Measurements from ENCODE around the gene NR4A1.

Gene NR4A1

DNA sequence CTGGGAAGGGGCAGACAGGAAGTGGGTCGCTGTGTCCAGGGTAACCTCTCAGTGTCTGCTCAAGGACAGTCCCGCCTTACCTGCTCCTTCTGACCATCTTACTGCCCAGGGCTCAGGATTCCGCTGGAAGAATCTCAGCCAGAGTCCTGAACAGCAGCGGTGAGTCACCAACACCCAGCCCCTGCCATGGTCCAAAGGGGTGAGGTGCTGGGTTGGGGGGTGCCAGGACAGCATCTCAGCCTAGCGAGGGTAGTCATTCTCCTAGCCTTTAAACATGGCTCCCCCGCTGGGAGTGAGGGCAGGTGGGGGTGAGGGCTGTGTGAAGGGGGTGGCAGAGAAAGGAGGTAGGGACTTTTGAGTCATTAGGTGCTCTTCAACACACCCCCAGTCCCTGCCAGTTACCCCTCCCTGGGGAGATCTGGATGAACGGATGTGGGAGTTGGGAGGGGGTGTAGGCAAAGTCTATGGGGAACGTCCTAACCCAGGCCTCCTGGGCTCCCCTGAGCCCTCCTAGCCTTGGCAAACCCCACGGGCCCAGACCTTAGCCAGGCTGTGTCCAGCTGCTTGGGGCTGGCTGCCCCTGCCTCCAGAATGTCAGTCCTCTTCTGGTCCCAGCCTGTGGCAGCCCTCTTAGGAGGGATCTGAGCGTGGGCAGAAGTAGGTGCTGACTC lies 42.0 kb upstream of the NR4A1 start:
- H3K27me3 ChIP-seq (ENCODE audit: low read depth, low read length), result no peaks in the 10 kb centered on the region
- peak overlapping the region; percentile 27 to 71 for H3K4me3 ChIP-seq (ENCODE audit: low read depth in 1 of 2, low read length in 2 of 2)
- no peaks in the 10 kb centered on the region for H3K9me3 ChIP-seq (ENCODE audit: control insufficient read depth in 1 of 2, low read length in 2 of 2)
- H3K36me3 ChIP-seq (ENCODE audit: control insufficient read depth in 1 of 2, insufficient read depth in 2 of 2, low read length in 2 of 2), result peaks cover 6 to 8% of the 10 kb centered on the region in 2 donors
- peak overlapping the region; percentile 73 for H3K27ac ChIP-seq (ENCODE audit: low read length)
- peaks cover 0 to 38% of the 10 kb centered on the region in 2 donors for H3K4me1 ChIP-seq (ENCODE audit: control insufficient read depth in 1 of 2, insufficient read depth in 2 of 2, low read length in 2 of 2)

- peaks cover 8 to 9% of the 10 kb centered on the region in 2 donors for H3K36me3 ChIP-seq (ENCODE audit: control insufficient read depth in 1 of 2, insufficient read depth in 2 of 2, low read length in 2 of 2)
- H3K4me1 ChIP-seq (ENCODE audit: control insufficient read depth in 1 of 2, insufficient read depth in 2 of 2, low read length in 2 of 2), result peaks cover 0 to 38% of the 10 kb centered on the region in 2 donors
- H3K27me3 ChIP-seq (ENCODE audit: low read depth, low read length), result no peaks in the 10 kb centered on the region
- H3K4me3 ChIP-seq (ENCODE audit: low read depth in 1 of 2, low read length in 2 of 2), result no peak overlapping the region
- H3K9me3 ChIP-seq (ENCODE audit: control insufficient read depth in 1 of 2, low read length in 2 of 2), result no peaks in the 10 kb centered on the region
- peak overlapping the region; percentile 50 for H3K27ac ChIP-seq (ENCODE audit: low read length)
Measured at GRCh38 chr12:52010152-52010622, 41.1 kb upstream of the NR4A1 start.

DNA sequence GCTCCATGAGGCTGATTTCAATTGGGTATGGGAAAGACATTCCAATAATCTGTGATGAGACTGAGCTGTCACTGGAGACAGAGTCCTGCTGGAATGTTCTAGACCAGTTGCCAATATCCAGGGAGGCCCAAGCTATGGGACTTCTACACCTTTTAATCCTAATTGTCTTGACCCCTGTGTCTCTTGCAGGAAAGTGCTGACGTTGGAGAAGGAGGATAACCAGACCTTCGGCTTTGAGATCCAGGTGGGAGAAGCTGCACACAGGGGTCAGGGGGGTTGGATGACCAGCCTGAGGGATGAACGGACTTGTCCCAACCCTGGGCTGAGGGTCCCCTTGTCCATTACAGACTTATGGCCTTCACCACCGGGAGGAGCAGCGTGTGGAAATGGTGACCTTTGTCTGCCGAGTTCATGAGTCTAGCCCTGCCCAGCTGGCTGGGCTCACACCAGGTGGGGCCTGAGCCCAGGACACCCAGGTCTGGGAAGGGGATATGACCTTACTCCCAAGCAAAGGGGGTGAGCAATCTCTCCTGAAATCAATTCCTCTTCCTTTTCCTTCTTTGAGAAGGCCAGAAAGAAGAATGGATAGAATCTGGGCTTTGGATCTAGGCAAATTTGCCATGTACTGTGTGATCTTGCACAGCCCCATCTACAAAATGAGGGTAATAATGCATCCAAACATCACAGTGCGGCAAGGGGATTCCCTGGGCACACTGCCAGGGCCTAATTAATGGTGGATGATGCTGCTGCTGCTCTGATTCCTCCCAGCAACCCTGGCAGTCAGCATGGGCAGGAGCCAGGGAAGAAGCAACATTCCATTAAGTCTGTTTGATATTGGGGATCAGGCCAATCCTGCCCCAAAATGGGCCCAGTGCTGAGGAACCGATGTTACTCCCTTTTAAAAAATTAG lies 40.3 kb upstream of the NR4A1 start:
- Histone ChIP-seq H3K27me3 (ENCODE audit: low read depth, low read length) (no peaks in the 10 kb centered on the region), H3K4me3 (ENCODE audit: low read depth in 1 of 2, low read length in 2 of 2) (no peak overlapping the region), H3K27ac (ENCODE audit: low read length) (peak overlapping the region; percentile 50), H3K9me3 (ENCODE audit: control insufficient read depth in 1 of 2, low read length in 2 of 2) (no peaks in the 10 kb centered on the region), H3K36me3 (ENCODE audit: control insufficient read depth in 1 of 2, insufficient read depth in 2 of 2, low read length in 2 of 2) (peaks cover 8 to 9% of the 10 kb centered on the region in 2 donors), H3K4me1 (ENCODE audit: control insufficient read depth in 1 of 2, insufficient read depth in 2 of 2, low read length in 2 of 2) (peaks cover 0 to 38% of the 10 kb centered on the region in 2 donors)

GRCh38 chr12:52011602-52012214 lies 39.5 kb upstream of the NR4A1 start:
- H3K4me3 ChIP-seq (ENCODE audit: low read depth in 1 of 2, low read length in 2 of 2), result no peak overlapping the region
- H3K27ac ChIP-seq (ENCODE audit: low read length), result no peak overlapping the region
- no peaks in the 10 kb centered on the region for H3K27me3 ChIP-seq (ENCODE audit: low read depth, low read length)
- peaks cover 8 to 9% of the 10 kb centered on the region in 2 donors for H3K36me3 ChIP-seq (ENCODE audit: control insufficient read depth in 1 of 2, insufficient read depth in 2 of 2, low read length in 2 of 2)
- peaks cover 0 to 38% of the 10 kb centered on the region in 2 donors for H3K4me1 ChIP-seq (ENCODE audit: control insufficient read depth in 1 of 2, insufficient read depth in 2 of 2, low read length in 2 of 2)
- H3K9me3 ChIP-seq (ENCODE audit: control insufficient read depth in 1 of 2, low read length in 2 of 2), result no peaks in the 10 kb centered on the region

DNA sequence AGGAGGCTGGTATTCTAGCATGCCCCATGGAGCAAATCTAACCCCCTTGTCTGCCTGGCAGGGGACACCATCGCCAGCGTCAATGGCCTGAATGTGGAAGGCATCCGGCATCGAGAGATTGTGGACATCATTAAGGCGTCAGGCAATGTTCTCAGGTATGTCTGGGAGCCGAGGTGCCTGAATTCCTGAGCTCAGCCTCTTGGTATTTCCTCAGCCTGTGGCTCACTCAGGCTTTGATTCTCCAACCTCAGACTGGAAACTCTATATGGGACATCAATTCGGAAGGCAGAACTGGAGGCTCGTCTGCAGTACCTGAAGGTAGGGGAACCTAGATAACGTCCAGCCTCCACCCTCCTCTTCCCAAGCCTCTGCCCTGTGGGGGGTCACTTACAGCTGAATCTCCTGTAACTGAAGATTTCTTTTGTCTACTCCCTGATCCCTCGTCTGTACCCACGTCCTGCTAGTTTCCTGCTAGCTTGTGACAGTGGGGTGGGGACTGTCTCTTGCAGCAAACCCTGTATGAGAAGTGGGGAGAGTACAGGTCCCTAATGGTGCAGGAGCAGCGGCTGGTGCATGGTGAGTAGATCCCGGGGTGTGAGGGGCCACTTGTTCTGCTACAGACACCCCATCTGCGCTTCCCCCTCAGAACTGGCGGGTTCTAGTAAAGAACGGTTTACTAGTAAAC lies 37.5 kb upstream of the NR4A1 start:
- H3K36me3 ChIP-seq (ENCODE audit: control insufficient read depth in 1 of 2, insufficient read depth in 2 of 2, low read length in 2 of 2), result peaks cover 8 to 9% of the 10 kb centered on the region in 2 donors
- no peaks in the 10 kb centered on the region for H3K27me3 ChIP-seq (ENCODE audit: low read depth, low read length)
- no peak overlapping the region for H3K27ac ChIP-seq (ENCODE audit: low read length)
- no peak overlapping the region for H3K4me3 ChIP-seq (ENCODE audit: low read depth in 1 of 2, low read length in 2 of 2)
- H3K9me3 ChIP-seq (ENCODE audit: control insufficient read depth in 1 of 2, low read length in 2 of 2), result no peaks in the 10 kb centered on the region
- H3K4me1 ChIP-seq (ENCODE audit: control insufficient read depth in 1 of 2, insufficient read depth in 2 of 2, low read length in 2 of 2), result peaks cover 0 to 22% of the 10 kb centered on the region in 2 donors

GRCh38 chr12:52014567-52015530 lies 36.4 kb upstream of the NR4A1 start:
- H3K4me1 ChIP-seq (ENCODE audit: control insufficient read depth in 1 of 2, insufficient read depth in 2 of 2, low read length in 2 of 2), result peaks cover 0 to 13% of the 10 kb centered on the region in 2 donors
- peaks cover 8 to 9% of the 10 kb centered on the region in 2 donors for H3K36me3 ChIP-seq (ENCODE audit: control insufficient read depth in 1 of 2, insufficient read depth in 2 of 2, low read length in 2 of 2)
- H3K9me3 ChIP-seq (ENCODE audit: control insufficient read depth in 1 of 2, low read length in 2 of 2), result no peaks in the 10 kb centered on the region
- H3K27ac ChIP-seq (ENCODE audit: low read length), result no peak overlapping the region
- no peaks in the 10 kb centered on the region for H3K27me3 ChIP-seq (ENCODE audit: low read depth, low read length)
- H3K4me3 ChIP-seq (ENCODE audit: low read depth in 1 of 2, low read length in 2 of 2), result no peak overlapping the region

GRCh38 chr12:52015532-52016041 lies 35.7 kb upstream of the NR4A1 start:
- H3K27me3 ChIP-seq (ENCODE audit: low read depth, low read length), result no peaks in the 10 kb centered on the region
- H3K4me1 ChIP-seq (ENCODE audit: control insufficient read depth in 1 of 2, insufficient read depth in 2 of 2, low read length in 2 of 2), result peaks cover 0 to 11% of the 10 kb centered on the region in 2 donors
- no peaks in the 10 kb centered on the region for H3K9me3 ChIP-seq (ENCODE audit: control insufficient read depth in 1 of 2, low read length in 2 of 2)
- no peak overlapping the region for H3K4me3 ChIP-seq (ENCODE audit: low read depth in 1 of 2, low read length in 2 of 2)
- no peak overlapping the region for H3K27ac ChIP-seq (ENCODE audit: low read length)
- H3K36me3 ChIP-seq (ENCODE audit: control insufficient read depth in 1 of 2, insufficient read depth in 2 of 2, low read length in 2 of 2), result peaks cover 8 to 9% of the 10 kb centered on the region in 2 donors

DNA sequence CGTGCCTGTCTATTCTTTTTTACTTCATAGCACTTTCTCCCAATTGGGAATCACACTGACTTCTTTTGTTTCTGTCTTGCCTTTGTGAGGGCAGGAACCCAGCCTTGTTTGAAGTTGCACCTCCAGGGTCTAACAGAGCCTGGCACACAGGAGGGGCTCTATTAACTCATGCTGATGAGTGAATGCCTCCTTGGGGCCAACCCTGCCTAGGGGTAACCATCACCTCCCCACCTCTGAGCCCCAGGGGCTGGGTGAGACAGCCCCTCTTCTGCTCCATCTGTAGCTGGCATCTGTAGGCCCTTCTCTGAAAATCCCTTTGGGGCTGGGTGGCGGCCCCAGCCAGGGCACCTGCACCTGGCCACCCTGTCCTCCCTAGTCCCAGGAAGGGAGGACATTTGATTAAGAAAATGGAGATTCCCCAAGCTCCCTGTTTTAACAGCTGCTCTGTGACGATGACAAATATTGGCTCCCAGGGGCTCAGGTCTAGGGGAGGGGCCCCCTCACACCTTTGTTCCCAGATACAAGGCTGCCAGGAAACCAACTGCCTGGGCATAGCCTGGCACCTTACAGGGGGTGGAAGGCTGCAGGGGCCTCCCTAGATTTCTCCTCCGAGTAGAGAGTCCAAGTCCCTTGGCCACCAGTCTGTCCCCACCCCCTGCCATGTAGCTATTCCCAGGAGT lies 32.7 kb upstream of the NR4A1 start:
- H3K9me3 ChIP-seq (ENCODE audit: control insufficient read depth in 1 of 2, low read length in 2 of 2), result no peaks in the 10 kb centered on the region
- peaks cover 6 to 9% of the 10 kb centered on the region in 2 donors for H3K36me3 ChIP-seq (ENCODE audit: control insufficient read depth in 1 of 2, insufficient read depth in 2 of 2, low read length in 2 of 2)
- H3K27ac ChIP-seq (ENCODE audit: low read length), result no peak overlapping the region
- H3K4me1 ChIP-seq (ENCODE audit: control insufficient read depth in 1 of 2, insufficient read depth in 2 of 2, low read length in 2 of 2), result peaks cover 0 to 7% of the 10 kb centered on the region in 2 donors
- no peak overlapping the region for H3K4me3 ChIP-seq (ENCODE audit: low read depth in 1 of 2, low read length in 2 of 2)
- H3K27me3 ChIP-seq (ENCODE audit: low read depth, low read length), result no peaks in the 10 kb centered on the region

- no peak overlapping the region for H3K4me3 ChIP-seq (ENCODE audit: low read depth in 1 of 2, low read length in 2 of 2)
- H3K9me3 ChIP-seq (ENCODE audit: control insufficient read depth in 1 of 2, low read length in 2 of 2), result no peaks in the 10 kb centered on the region
- H3K4me1 ChIP-seq (ENCODE audit: control insufficient read depth in 1 of 2, insufficient read depth in 2 of 2, low read length in 2 of 2), result peaks cover 0 to 13% of the 10 kb centered on the region in 2 donors
- H3K27me3 ChIP-seq (ENCODE audit: low read depth, low read length), result no peaks in the 10 kb centered on the region
- no peak overlapping the region for H3K27ac ChIP-seq (ENCODE audit: low read length)
- H3K36me3 ChIP-seq (ENCODE audit: control insufficient read depth in 1 of 2, insufficient read depth in 2 of 2, low read length in 2 of 2), result peaks cover 0 to 3% of the 10 kb centered on the region in 2 donors
Measured at GRCh38 chr12:52019113-52019770, 32.0 kb upstream of the NR4A1 start.
